ENCODE results near the gene MRPL39. TPM values are rescaled to one million over a fixed set of nuclear protein-coding genes. Genes with fewer than 3 reads are reported as not detected.
A peak's percentile ranks its signal among the peaks of the same experiment; 100 is the strongest.
"Not testable (repeated sequence)": the region's sequence is repeated elsewhere in the genome, so short reads cannot be mapped to it uniquely, and the experiment has no call there.

The MRPL39 gene
- total RNA-seq, 1 donor from 2014 or later, result 19.9 TPM

- DNase-seq (no peak), ATAC-seq (no peak)
- no peak overlapping the region for H3K4me3 ChIP-seq
Measured at GRCh38 chr21:25637851-25638659, 30.8 kb upstream of the MRPL39 start.

GRCh38 chr21:25636727-25637126 is 29.4 kb upstream of the MRPL39 start:
- Histone ChIP-seq H3K4me3 (no peak overlapping the region), H3K4me1 (peaks cover 18% of the 10 kb centered on the region), H3K9me3 (no peaks in the 10 kb centered on the region), H3K27me3 (no peaks in the 10 kb centered on the region), H3K27ac (no peak overlapping the region), H3K36me3 (no peaks in the 10 kb centered on the region)
- no peak for ATAC-seq
- intact Hi-C loops (cut with DNase I), result no loop called here
- DNase-seq, result no peak
- no peak for TF ChIP-seq CTCF (IDR thresholded peaks at IDR 0.05)

More at GRCh38 chr21:25637851-25638659, 30.8 kb upstream of the MRPL39 start:
- Histone ChIP-seq H3K27ac (peak overlapping the region; percentile 78), H3K4me1 (peaks cover 18% of the 10 kb centered on the region), H3K27me3 (no peaks in the 10 kb centered on the region), H3K9me3 (no peaks in the 10 kb centered on the region), H3K36me3 (no peaks in the 10 kb centered on the region)
- intact Hi-C loops (cut with DNase I), result no loop called here
- TF ChIP-seq CTCF (IDR thresholded peaks at IDR 0.05), result no peak

GRCh38 chr21:25635310-25635709 is 28.0 kb upstream of the MRPL39 start:
- intact Hi-C loops (cut with DNase I), result no loop called here
- peaks cover 18% of the 10 kb centered on the region for H3K4me1 ChIP-seq
- H3K9me3 ChIP-seq, result no peaks in the 10 kb centered on the region
- no peak for TF ChIP-seq CTCF (IDR thresholded peaks at IDR 0.05)
- DNase-seq (no peak), ATAC-seq (no peak)
- H3K27me3 ChIP-seq, result no peaks in the 10 kb centered on the region
- no peak overlapping the region for H3K27ac ChIP-seq
- H3K4me3 ChIP-seq, result no peak overlapping the region
- H3K36me3 ChIP-seq, result no peaks in the 10 kb centered on the region

GRCh38 chr21:25632296-25632695 is 25.0 kb upstream of the MRPL39 start:
- no peak for TF ChIP-seq CTCF (IDR thresholded peaks at IDR 0.05)
- intact Hi-C loops (cut with DNase I), result no loop called here
- no peak overlapping the region for H3K4me3 ChIP-seq
- no peaks in the 10 kb centered on the region for H3K36me3 ChIP-seq
- H3K4me1 ChIP-seq, result no peaks in the 10 kb centered on the region
- no peaks in the 10 kb centered on the region for H3K9me3 ChIP-seq
- no peaks in the 10 kb centered on the region for H3K27me3 ChIP-seq
- H3K27ac ChIP-seq, result no peak overlapping the region
- ATAC-seq, result no peak
- DNase-seq, result no peak

GRCh38 chr21:25626757-25627156 is 19.5 kb upstream of the MRPL39 start:
- Histone ChIP-seq H3K27me3 (no peaks in the 10 kb centered on the region), H3K27ac (no peak overlapping the region), H3K36me3 (no peaks in the 10 kb centered on the region), H3K4me1 (no peaks in the 10 kb centered on the region), H3K9me3 (no peaks in the 10 kb centered on the region), H3K4me3 (no peak overlapping the region)
- TF ChIP-seq CTCF (IDR thresholded peaks at IDR 0.05), result no peak
- intact Hi-C loops (cut with DNase I), result no loop called here
- ATAC-seq (peak; percentile 38), DNase-seq (no peak)

GRCh38 chr21:25625776-25626555 is 18.7 kb upstream of the MRPL39 start:
- intact Hi-C loops (cut with DNase I); DNase-seq; ATAC-seq; H3K4me1 ChIP-seq; H3K4me3 ChIP-seq; H3K36me3 ChIP-seq; H3K9me3 ChIP-seq; H3K27me3 ChIP-seq; H3K27ac ChIP-seq: not testable (repeated sequence)

Measured in upper lobe of right lung (tissue), 1 donor.